H9 (cell line): ENCODE measurements around the gene ZSWIM9. TPM values are rescaled to one million over a fixed set of nuclear protein-coding genes. Genes with fewer than 3 reads are reported as not detected.

Experiments
- DNase-seq: peaks from one replicate; pipeline ENCODE4 v3.0.0-alpha.2; 2017
- H2AFZ ChIP-seq: one replicate; pipeline ENCODE4 v1.6.1; 2013; ENCODE audit warnings: mild to moderate bottlenecking, low read length, control low read depth, moderate library complexity
- H2AK5ac ChIP-seq: 2 replicates; pipeline ENCODE4 v1.6.1; 2013; ENCODE audit warnings: low read length, control low read depth, mixed read lengths; ENCODE audit not compliant: insufficient read length
- H2BK120ac ChIP-seq: one replicate; pipeline ENCODE4 v1.6.1; 2013; ENCODE audit warnings: low read depth, mild to moderate bottlenecking, low read length, control low read depth, inconsistent platforms; ENCODE audit not compliant: poor library complexity, severe bottlenecking
- H2BK12ac ChIP-seq: 2 replicates; pipeline ENCODE4 v1.6.1; 2013; ENCODE audit warnings: low read length, control low read depth, mixed read lengths, low read depth; ENCODE audit not compliant: insufficient read length
- H2BK15ac ChIP-seq: 2 replicates; pipeline ENCODE4 v1.6.1; 2013; ENCODE audit warnings: low read depth, low read length, control low read depth
- H2BK20ac ChIP-seq: one replicate; pipeline ENCODE4 v1.6.1; 2013; ENCODE audit warnings: low read depth, mild to moderate bottlenecking, low read length, control low read depth, inconsistent platforms; ENCODE audit not compliant: poor library complexity, severe bottlenecking
- H2BK5ac ChIP-seq: 2 replicates; pipeline ENCODE4 v1.6.1; 2013; ENCODE audit warnings: low read length, control low read depth, mixed read lengths; ENCODE audit not compliant: insufficient read length
- H3K14ac ChIP-seq: 2 replicates; pipeline ENCODE4 v1.6.1; 2013; ENCODE audit warnings: low read length, control low read depth; ENCODE audit not compliant: insufficient read depth
- H3K18ac ChIP-seq: 2 replicates; pipeline ENCODE4 v1.6.1; 2013; ENCODE audit warnings: low read depth, mild to moderate bottlenecking, mixed read lengths, low read length, control low read depth; ENCODE audit not compliant: insufficient read length
- H3K23ac ChIP-seq: 2 replicates; pipeline ENCODE4 v1.6.1; 2013; ENCODE audit warnings: low read length, control low read depth, mixed read lengths, low read depth; ENCODE audit not compliant: insufficient read length
- H3K23me2 ChIP-seq: 2 replicates; pipeline ENCODE4 v1.6.1; 2013; ENCODE audit warnings: low read depth, mild to moderate bottlenecking, mixed read lengths, low read length, control low read depth; ENCODE audit not compliant: insufficient read length, poor library complexity, severe bottlenecking
- H3K27ac ChIP-seq: 2 replicates; pipeline ENCODE4 v1.5.1; 2013; ENCODE audit warnings: low read length, control low read depth, mixed read lengths, low read depth; ENCODE audit not compliant: insufficient read length
- H3K27me3 ChIP-seq: 2 replicates; pipeline ENCODE4 v1.6.1; 2013; ENCODE audit warnings: low read length, control low read depth, inconsistent platforms; ENCODE audit not compliant: insufficient read depth
- H3K4ac ChIP-seq: 2 replicates; pipeline ENCODE4 v1.6.1; 2013; ENCODE audit warnings: low read depth, mild to moderate bottlenecking, control low read depth, inconsistent platforms, low read length, moderate library complexity
- H3K4me1 ChIP-seq: 2 replicates; pipeline ENCODE4 v1.6.1; 2013; ENCODE audit warnings: low read length, control low read depth, inconsistent platforms; ENCODE audit not compliant: insufficient read depth
- H3K4me2 ChIP-seq: 2 replicates; pipeline ENCODE4 v1.6.1; 2013; ENCODE audit warnings: low read length, control low read depth, mixed read lengths; ENCODE audit not compliant: insufficient read length, insufficient read depth
- H3K56ac ChIP-seq: 2 replicates; pipeline ENCODE4 v1.6.1; 2013; ENCODE audit warnings: low read depth, mild to moderate bottlenecking, mixed read lengths, low read length, control low read depth; ENCODE audit not compliant: insufficient read length
- H3K79me1 ChIP-seq: 2 replicates; pipeline ENCODE4 v1.6.1; 2013; ENCODE audit warnings: low read depth, mild to moderate bottlenecking, moderate library complexity, low read length, control low read depth, inconsistent platforms; ENCODE audit not compliant: insufficient read depth, poor library complexity, severe bottlenecking
- H3K79me2 ChIP-seq: 2 replicates; pipeline ENCODE4 v1.6.1; 2013; ENCODE audit warnings: low read length, control low read depth, inconsistent platforms; ENCODE audit not compliant: insufficient read depth
- H3K9ac ChIP-seq: 2 replicates; pipeline ENCODE4 v1.6.1; 2013; ENCODE audit warnings: low read length, control low read depth, mixed read lengths; ENCODE audit not compliant: insufficient read length; ENCODE audit errors: extremely low read depth
- H3K9me3 ChIP-seq: one replicate; pipeline ENCODE4 v1.6.1; 2013; ENCODE audit warnings: low read depth, low read length, inconsistent platforms; ENCODE audit not compliant: control insufficient read depth
- H3T11ph ChIP-seq: one replicate; pipeline ENCODE4 v1.6.1; 2013; ENCODE audit warnings: mild to moderate bottlenecking, low read length, control low read depth, inconsistent platforms
- H4K20me1 ChIP-seq: one replicate; pipeline ENCODE4 v1.6.1; 2013; ENCODE audit not compliant: control insufficient read depth, insufficient read length, insufficient read depth
- H4K5ac ChIP-seq: 2 replicates; pipeline ENCODE4 v1.6.1; 2013; ENCODE audit warnings: low read depth, mild to moderate bottlenecking, mixed read lengths, low read length, control low read depth; ENCODE audit not compliant: insufficient read length
- H4K8ac ChIP-seq: replicated peaks from 2 replicates; pipeline ENCODE4 v1.6.1; 2013; ENCODE audit warnings: low read length, control low read depth, mixed read lengths, low read depth; ENCODE audit not compliant: insufficient read length
- H4K91ac ChIP-seq: 2 replicates; pipeline ENCODE4 v1.6.1; 2013; ENCODE audit warnings: low read depth, mild to moderate bottlenecking, moderate library complexity, mixed read lengths, low read length, control low read depth; ENCODE audit not compliant: insufficient read length
- H3K27ac Mint-ChIP-seq, 3 experiments: 2 replicates in 2 of 3; 3 replicates in 1 of 3; pipeline ENCODE4 v1.8.0; 2020 to 2021; ENCODE audit warnings: mixed read lengths in 3 of 3, mild to moderate bottlenecking in 1 of 3, moderate library complexity in 1 of 3
- H3K27me3 Mint-ChIP-seq: 2 replicates; pipeline ENCODE4 v1.8.0; 2021; ENCODE audit warnings: low read depth, mild to moderate bottlenecking, moderate library complexity, mixed read lengths
- H3K36me3 Mint-ChIP-seq, 3 experiments: 2 replicates in 2 of 3; 3 replicates in 1 of 3; pipeline ENCODE4 v1.8.0; 2020 to 2021; ENCODE audit warnings: low read depth in 3 of 3, mixed read lengths in 3 of 3; ENCODE audit not compliant: insufficient read depth in 1 of 3
- H3K4me1 Mint-ChIP-seq, 2 experiments: 2 replicates each; pipeline ENCODE4 v1.8.0; 2020; ENCODE audit warnings: mixed read lengths in 2 of 2
- H3K4me3 Mint-ChIP-seq, 2 experiments: 2 replicates in 1 of 2; 3 replicates in 1 of 2; pipeline ENCODE4 v1.8.0; 2020 to 2021; ENCODE audit warnings: mild to moderate bottlenecking in 2 of 2, mixed read lengths in 2 of 2, moderate library complexity in 1 of 2
- H3K9me3 Mint-ChIP-seq, 2 experiments: 2 replicates in 1 of 2; 3 replicates in 1 of 2; pipeline ENCODE4 v1.8.0; 2020; ENCODE audit warnings: mild to moderate bottlenecking in 2 of 2, mixed read lengths in 2 of 2, moderate library complexity in 1 of 2
- WGBS: extraction: QIAGEN DNeasy Blood & Tissue Kit; methylation state at CpG from one replicate; pipeline ENCODE4 v1.1.7; 2013; ENCODE audit warnings: missing lambda C conversion rate, low lambda C conversion rate, mixed read lengths; ENCODE audit not compliant: insufficient read length; ENCODE audit errors: extremely low coverage; 5-methylcytosine and 5-hydroxymethylcytosine counted together
- total RNA-seq: library from RNA; stranded (reverse); gene quantifications from 2 replicates; pipeline ENCODE4 v1.2.1, GENCODE V29; 2021
- TF ChIP-seq, protein P1 (sequence below): fragments of 200-600 bp; sonication (generic); conservative IDR thresholded peaks from 3 replicates; pipeline ENCODE4 v1.8.0; 2021; ENCODE audit warnings: antibody characterized with exemption, mild to moderate bottlenecking

Gene ZSWIM9
- total RNA-seq, 1 experiment from 2014 or later: 8.9 TPM

- WGBS: no CpG with 5 or more reads among the region's 38 CpGs
These were observed 12.0 kb downstream of the ZSWIM9 start for GRCh38 chr19:48182434-48182833.

More at GRCh38 chr19:48182434-48182833, 12.0 kb downstream of the ZSWIM9 start:
- Histone ChIP-seq H2AK5ac (no peak overlapping the region), H3K9me3 (peaks cover 8% of the 10 kb centered on the region), H3K4ac (no peak overlapping the region), H2BK5ac (no peak overlapping the region), H4K20me1 (no peaks in the 10 kb centered on the region), H4K91ac (no peak overlapping the region), H3K27ac (no peak overlapping the region), H2BK15ac (no peak overlapping the region), H4K8ac (no peak overlapping the region), H3K56ac (no peak overlapping the region), H3K27me3 (no peaks in the 10 kb centered on the region), H3K23me2 (no peaks in the 10 kb centered on the region), H3K9ac (no peak overlapping the region), H3K79me1 (no peaks in the 10 kb centered on the region), H2BK20ac (no peak overlapping the region), H2BK120ac (no peak overlapping the region), H4K5ac (no peak overlapping the region), H3K23ac (no peak overlapping the region), H3K18ac (no peak overlapping the region), H3T11ph (no peak overlapping the region), H3K79me2 (0 out of 2 replicates have a peak, but pooled peaks cover 2% of the 10 kb centered on the region), H2BK12ac (no peak overlapping the region), H2AFZ (no peak overlapping the region), H3K4me2 (no peak overlapping the region), H3K4me1 (no peaks in the 10 kb centered on the region), H3K14ac (no peak overlapping the region)
- DNase-seq: peak; percentile 63
- H3K36me3 Mint-ChIP-seq: peaks cover 28 to 47% (median 37%) of the 10 kb centered on the region in 3 experiments
- TF ChIP-seq, protein P1, sequence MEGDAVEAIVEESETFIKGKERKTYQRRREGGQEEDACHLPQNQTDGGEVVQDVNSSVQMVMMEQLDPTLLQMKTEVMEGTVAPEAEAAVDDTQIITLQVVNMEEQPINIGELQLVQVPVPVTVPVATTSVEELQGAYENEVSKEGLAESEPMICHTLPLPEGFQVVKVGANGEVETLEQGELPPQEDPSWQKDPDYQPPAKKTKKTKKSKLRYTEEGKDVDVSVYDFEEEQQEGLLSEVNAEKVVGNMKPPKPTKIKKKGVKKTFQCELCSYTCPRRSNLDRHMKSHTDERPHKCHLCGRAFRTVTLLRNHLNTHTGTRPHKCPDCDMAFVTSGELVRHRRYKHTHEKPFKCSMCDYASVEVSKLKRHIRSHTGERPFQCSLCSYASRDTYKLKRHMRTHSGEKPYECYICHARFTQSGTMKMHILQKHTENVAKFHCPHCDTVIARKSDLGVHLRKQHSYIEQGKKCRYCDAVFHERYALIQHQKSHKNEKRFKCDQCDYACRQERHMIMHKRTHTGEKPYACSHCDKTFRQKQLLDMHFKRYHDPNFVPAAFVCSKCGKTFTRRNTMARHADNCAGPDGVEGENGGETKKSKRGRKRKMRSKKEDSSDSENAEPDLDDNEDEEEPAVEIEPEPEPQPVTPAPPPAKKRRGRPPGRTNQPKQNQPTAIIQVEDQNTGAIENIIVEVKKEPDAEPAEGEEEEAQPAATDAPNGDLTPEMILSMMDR: peak; percentile 40; the same call in 2 of the 3 replicates
- no peaks in the 10 kb centered on the region for H3K27me3 Mint-ChIP-seq
- H3K9me3 Mint-ChIP-seq: peaks cover 16 to 20% of the 10 kb centered on the region in 2 experiments
- no peak overlapping the region for H3K4me3 Mint-ChIP-seq
- no peak overlapping the region for H3K27ac Mint-ChIP-seq
- H3K4me1 Mint-ChIP-seq: no peaks in the 10 kb centered on the region
